NCI-H2029 treated with DMSO at 0.1 percent for 48 hours (cell line): Measurements from ENCODE around the gene NSMF.
"Not testable (repeated sequence)": the region's sequence is repeated elsewhere in the genome, so short reads cannot be mapped to it uniquely, and the experiment has no call there.

ENCODE experiments used
- DNase-seq: peaks from one replicate; lab custom pipeline; 2025; lab: John Stamatoyannopoulos, UW

The NSMF gene

DNA sequence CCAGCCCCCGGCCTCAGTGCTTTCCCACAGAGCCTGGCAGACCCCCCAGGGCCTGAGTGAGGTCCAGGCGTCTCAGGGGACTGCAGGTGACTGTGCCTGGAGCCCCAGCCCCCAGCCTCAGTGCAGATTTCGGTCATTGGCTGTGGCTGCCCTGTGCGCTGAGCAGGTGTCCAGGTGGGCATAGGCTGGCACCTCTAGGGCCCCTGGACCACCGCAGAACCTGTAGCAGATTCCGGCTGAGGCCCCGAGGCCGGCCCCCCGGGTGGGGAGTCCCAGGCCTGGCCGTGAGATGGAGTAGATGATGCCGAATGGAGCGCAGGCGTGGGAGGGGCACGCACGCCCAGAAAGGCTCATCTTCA lies 48.3 kb downstream of the NSMF start:
- no peak for DNase-seq

DNA sequence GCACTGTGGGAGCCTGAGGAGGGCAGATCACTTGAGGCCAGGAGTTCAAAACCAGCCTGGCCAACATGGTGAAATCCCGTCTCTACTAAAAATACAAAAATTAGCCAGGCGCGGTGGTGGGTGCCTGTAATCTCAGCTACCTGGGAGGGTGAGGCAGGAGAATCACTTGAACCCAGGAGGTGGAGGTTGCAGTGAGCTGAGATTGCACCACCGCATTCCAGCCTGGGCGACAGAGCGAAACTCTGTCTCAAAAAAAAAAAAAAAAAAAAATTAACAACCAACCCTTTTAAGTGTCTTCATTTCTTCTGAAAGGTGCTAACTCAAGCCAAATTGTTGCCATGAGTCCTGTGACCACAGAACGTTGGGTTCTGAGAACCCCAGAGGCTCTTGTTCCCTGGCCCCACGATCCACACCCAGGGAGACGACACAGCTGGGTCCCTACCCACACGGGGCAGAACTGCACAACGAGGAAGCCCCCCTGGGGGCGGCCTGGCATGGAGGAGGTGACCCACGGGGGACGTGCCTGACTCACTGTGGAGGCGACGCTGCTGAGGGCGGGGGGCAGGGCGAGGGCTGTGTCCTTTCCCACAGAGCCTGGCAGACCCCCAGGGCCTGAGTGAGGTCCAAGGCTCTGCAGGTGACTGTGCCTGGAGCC lies 48.8 kb downstream of the NSMF start:
- not testable (repeated sequence) for DNase-seq

- DNase-seq, result no peak
Observed at GRCh38 chr9:137409515-137409914, 49.6 kb downstream of the NSMF start.

DNA sequence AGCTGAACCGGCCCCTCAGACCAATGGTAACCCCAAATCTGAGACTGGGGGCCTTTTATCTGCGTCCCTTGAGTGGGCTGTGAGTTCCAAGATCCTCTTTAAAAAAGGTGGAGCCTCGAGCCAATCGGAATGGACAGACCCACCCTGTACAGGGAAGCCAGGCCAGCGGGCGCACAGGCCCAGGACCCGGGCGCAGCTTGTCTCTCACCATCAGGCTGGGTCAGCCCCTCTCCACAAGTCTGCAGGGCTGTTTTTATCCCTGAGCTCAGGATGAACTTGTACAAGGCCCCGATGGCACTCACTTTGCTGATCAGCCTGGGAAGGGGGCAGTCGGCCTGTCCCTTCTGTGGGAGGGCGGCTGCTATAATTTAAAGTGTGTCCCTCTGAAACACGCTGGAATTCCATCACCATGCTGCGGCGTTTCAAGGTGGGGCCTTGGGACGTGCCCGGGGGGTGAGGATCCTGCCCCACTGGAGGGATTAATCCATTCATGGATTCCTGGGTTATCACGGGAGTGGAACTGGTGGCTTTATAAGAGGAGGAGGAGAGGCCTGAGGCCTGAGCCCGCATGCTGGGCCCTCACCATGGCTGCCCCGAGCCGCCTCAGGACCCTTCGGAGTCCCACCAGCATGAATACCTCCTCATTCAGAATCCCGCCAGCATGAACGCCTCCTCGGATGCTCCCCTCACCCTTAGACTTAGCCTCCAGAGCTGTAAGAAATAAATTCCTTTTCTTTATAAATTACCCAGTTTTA lies 50.3 kb downstream of the NSMF start:
- DNase-seq, result no peak

DNA sequence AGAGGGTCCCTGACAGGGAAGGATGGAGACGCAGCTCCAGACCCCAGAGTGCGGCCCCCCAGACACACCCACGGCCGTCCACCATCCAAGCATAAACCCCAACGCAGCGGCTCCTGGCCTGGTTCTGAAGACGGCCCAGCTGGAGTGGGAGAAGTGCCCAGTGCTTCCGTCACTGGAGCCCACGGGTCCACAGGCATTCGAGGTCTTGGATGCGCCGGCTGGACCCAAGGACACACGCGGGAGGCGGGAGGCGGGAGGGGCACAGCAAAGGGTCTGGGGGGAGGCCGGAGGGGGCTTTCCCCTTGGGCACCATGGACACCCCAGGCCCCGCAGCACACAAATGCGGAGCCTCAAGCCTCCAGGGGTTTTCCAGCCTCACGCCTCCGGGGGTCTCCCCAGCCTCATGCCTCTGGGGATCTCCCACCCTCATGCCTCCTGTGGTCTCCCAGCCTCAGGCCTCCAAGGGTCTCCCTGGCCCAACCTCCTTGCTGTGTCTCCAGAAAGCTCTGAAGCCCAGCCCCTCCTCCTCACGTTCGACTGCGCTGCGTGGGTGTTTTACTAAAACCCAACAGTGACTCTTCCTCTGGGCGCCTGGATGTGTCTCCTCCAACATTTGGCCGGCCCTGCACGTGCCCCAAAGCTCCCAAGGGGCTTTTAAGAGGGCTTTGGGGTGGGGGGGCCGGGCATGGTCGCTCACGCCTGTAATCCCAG lies 51.4 kb downstream of the NSMF start:
- DNase-seq, result no peak

- DNase-seq, result no peak
Observed at GRCh38 chr9:137406876-137407589, 52.1 kb downstream of the NSMF start.

- DNase-seq, result no peak
Observed at GRCh38 chr9:137406085-137406760, 52.9 kb downstream of the NSMF start.

DNA sequence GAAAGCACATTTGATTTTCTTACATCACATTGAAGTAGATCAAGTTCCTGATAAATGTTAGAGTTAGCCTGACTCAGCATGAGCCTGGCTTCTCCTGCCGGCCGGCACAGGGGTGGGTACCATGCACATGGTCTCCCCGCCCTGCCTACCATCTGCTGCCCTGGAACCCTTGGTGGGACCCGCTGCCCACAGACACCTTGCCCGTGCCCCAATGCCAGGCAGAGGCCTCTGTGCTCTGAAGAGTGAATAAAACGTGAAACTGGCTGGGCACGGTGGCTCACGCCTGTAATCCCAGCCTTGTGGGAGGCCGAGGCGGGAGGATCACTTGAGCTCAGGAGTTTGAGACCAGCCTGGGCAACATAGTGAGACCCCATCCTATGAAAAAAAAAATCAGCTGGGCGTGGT lies 53.5 kb downstream of the NSMF start:
- no peak for DNase-seq

- no peak for DNase-seq
Observed at GRCh38 chr9:137404961-137405567, 54.1 kb downstream of the NSMF start.

DNA sequence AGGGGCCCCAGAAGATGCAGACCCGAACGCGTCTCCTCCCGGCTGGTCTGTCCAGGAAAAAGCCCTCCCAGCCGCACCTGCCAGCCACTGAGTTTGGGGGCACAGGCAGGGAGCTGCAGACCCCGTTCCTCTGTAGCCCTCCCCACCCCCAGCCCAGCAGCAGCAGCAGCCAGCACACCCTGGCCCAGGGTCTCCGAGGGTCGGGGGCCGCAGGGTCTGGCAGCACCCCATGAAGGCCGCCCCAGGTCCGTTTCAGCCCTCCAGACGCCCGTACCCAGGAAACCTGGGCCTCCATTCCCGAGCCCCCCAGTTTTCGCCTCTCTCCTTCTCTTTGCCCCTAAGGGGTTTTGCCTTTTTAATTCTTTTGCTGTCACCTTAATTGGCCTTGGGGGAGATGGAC lies 55.9 kb downstream of the NSMF start:
- no peak for DNase-seq

DNA sequence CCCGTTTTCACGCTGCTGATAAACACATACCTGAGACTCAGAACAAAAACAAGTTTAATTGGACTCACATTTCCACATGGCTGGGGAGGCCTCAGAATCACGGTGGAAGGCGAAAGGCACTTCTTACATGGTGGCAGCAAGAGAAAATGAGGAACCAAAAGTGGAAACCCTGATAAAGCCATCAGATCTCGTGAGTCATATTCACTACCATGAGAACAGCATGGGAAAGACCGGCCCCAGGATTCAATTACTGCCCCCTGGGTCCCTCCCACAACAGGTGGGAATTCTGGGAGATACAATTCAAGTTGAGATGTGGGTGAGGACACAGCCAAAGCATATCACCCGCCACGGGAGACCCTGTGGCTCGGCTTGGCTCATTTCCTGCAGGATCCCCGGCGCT lies 56.4 kb downstream of the NSMF start:
- DNase-seq, result no peak

GRCh38 chr9:137398561-137399468 lies 60.3 kb downstream of the NSMF start:
- no peak for DNase-seq

GRCh38 chr9:137397675-137398423 lies 61.3 kb downstream of the NSMF start:
- no peak for DNase-seq
